HepG2 (cell line): ENCODE measurements around the gene SLC10A2. TPM values are rescaled to one million over a fixed set of nuclear protein-coding genes. Genes with fewer than 3 reads are reported as not detected.

ENCODE experiments used
- ATAC-seq: fragments of 200-7000 bp; cut with Tn5 transposase; 3 replicates; pipeline ENCODE4 v1.9.1; 2020; ENCODE audit warnings: mild to moderate bottlenecking, moderate library complexity
- BruUV-seq: library from RNA; stranded (reverse); fragments of 400-500 nt; replicated peaks from 2 replicates; lab custom pipeline; 2021; lab: Mats Ljungman, UMichigan
- CTCF ChIA-PET: fragments of 300-600 bp; formaldehyde crosslinking; extraction: SDS; loops from one replicate; lab custom pipeline; 2021; ENCODE audit warnings: low total read pairs, inconsistent platforms, low intra/inter-chr PET ratio; lab: Yijun Ruan, JAX
- POLR2A ChIA-PET: fragments of 350-600 bp; sonication (Branson Sonifier 250); formaldehyde crosslinking; loops from one replicate; lab custom pipeline; 2020; ENCODE audit warnings: antibody characterized with exemption, inconsistent platforms; lab: Yijun Ruan, JAX
- DNase-seq: peaks from one replicate; pipeline ENCODE4 v3.0.0-alpha.2; 2015; ENCODE audit warnings: low spot score
- FAIRE-seq: peaks from 3 replicates; lab custom pipeline; 2011; peaks lifted over from hg19 to GRCh38; lab: Jason Lieb, UNC
- H2AFZ ChIP-seq: one replicate; pipeline ENCODE4 v1.6.1; 2011; ENCODE audit warnings: low read length, inconsistent platforms
- H3K27ac ChIP-seq: fragments of 300-600 bp; 3 replicates; pipeline ENCODE4 v1.8.0; 2011; ENCODE audit warnings: mixed run types, mild to moderate bottlenecking, mixed read lengths, low read length, inconsistent platforms; ENCODE audit not compliant: insufficient read depth; ENCODE audit errors: extremely low read length
- H3K27me3 ChIP-seq, 2 experiments: fragments of 200-600 bp in 1 of 2; 2 replicates in 1 of 2; 3 replicates in 1 of 2; pipeline versions ENCODE4 v1.6.0 to v1.8.0; 2011; ENCODE audit warnings: low read length in 2 of 2, mild to moderate bottlenecking in 2 of 2, moderate library complexity in 2 of 2, inconsistent platforms in 1 of 2; ENCODE audit not compliant: insufficient read depth in 2 of 2, control insufficient read depth in 1 of 2
- H3K36me3 ChIP-seq, 2 experiments: fragments of 200-600 bp in 1 of 2; replicated peaks in 1 of 2; 2 replicates in 1 of 2; 3 replicates in 1 of 2; pipeline versions ENCODE4 v1.5.1 to v1.8.0; 2011; ENCODE audit warnings: low read length in 2 of 2, inconsistent platforms in 1 of 2; ENCODE audit not compliant: insufficient read depth in 2 of 2, control insufficient read depth in 1 of 2
- H3K4me1 ChIP-seq: 2 replicates; pipeline ENCODE4 v1.5.1; 2012; ENCODE audit warnings: low read length, inconsistent platforms; ENCODE audit not compliant: insufficient read depth
- H3K4me2 ChIP-seq: 2 replicates; pipeline ENCODE4 v1.6.0; 2011; ENCODE audit warnings: low read depth, low read length, inconsistent platforms
- H3K4me3 ChIP-seq, 3 experiments: fragments of 200-600 bp in 1 of 3; sonication (generic), shearing (Covaris generic) in 1 of 3; replicated peaks in 1 of 3; 2 replicates each; pipeline ENCODE4 v1.5.1; 2011 to 2016; ENCODE audit warnings: low read length in 3 of 3, inconsistent platforms in 2 of 3, low read depth in 2 of 3, mild to moderate bottlenecking in 2 of 3, control low read depth in 1 of 3, mixed read lengths in 1 of 3; ENCODE audit not compliant: insufficient read depth in 1 of 3
- H3K79me2 ChIP-seq: one replicate; pipeline ENCODE4 v1.6.1; 2011; ENCODE audit warnings: low read length, inconsistent platforms; ENCODE audit not compliant: insufficient read depth
- H3K9ac ChIP-seq: 2 replicates; pipeline ENCODE4 v1.6.0; 2011; ENCODE audit warnings: mild to moderate bottlenecking, low read depth, low read length, inconsistent platforms; ENCODE audit not compliant: insufficient read depth
- H3K9me3 ChIP-seq: 2 replicates; pipeline ENCODE4 v1.5.1; 2012; ENCODE audit warnings: mild to moderate bottlenecking, low read length
- H4K20me1 ChIP-seq: 2 replicates; pipeline ENCODE4 v1.6.0; 2011; ENCODE audit warnings: inconsistent platforms, mild to moderate bottlenecking, low read length, moderate library complexity; ENCODE audit not compliant: insufficient read depth
- ARID3A ChIP-seq: IDR thresholded peaks from 2 replicates; pipeline ENCODE4 v1.6.1; 2012; ENCODE audit warnings: low read depth, low read length, improper control_type of control experiment
- CHCHD3 ChIP-seq: sonication (generic); formaldehyde crosslinking; IDR thresholded peaks from 2 replicates; pipeline ENCODE4 v1.8.0; 2022; ENCODE audit warnings: mild to moderate bottlenecking, missing genetic modification reagents, moderate library complexity
- ELF3 ChIP-seq: IDR thresholded peaks from 2 replicates; pipeline ENCODE4 v1.6.1; 2016; ENCODE audit warnings: missing genetic modification reagents, missing compliant biosample characterization
- GMEB1 ChIP-seq: sonication (generic); formaldehyde crosslinking; IDR thresholded peaks from 2 replicates; pipeline ENCODE4 v1.5.1; 2020; ENCODE audit warnings: missing genetic modification reagents, mild to moderate bottlenecking, borderline replicate concordance
- HBP1 ChIP-seq: IDR thresholded peaks from 2 replicates; pipeline ENCODE4 v1.6.1; 2016; ENCODE audit warnings: low read depth, control low read depth
- KDM4B ChIP-seq: sonication (generic); formaldehyde crosslinking; IDR thresholded peaks from 2 replicates; pipeline ENCODE4 v1.4.0; 2020; ENCODE audit warnings: missing genetic modification reagents
- MAFF ChIP-seq: IDR thresholded peaks from 2 replicates; pipeline ENCODE4 v1.6.1; 2011; ENCODE audit warnings: low read depth, low read length, improper control_type of control experiment
- MATR3 ChIP-seq: sonication (generic); formaldehyde crosslinking; IDR thresholded peaks from 2 replicates; pipeline ENCODE4 v1.4.0; 2020; ENCODE audit warnings: missing genetic modification reagents
- NRL ChIP-seq: sonication (generic); formaldehyde crosslinking; IDR thresholded peaks from 2 replicates; pipeline ENCODE4 v1.5.0; 2020; ENCODE audit warnings: missing genetic modification reagents, mild to moderate bottlenecking, moderate library complexity, borderline replicate concordance
- SRSF9 ChIP-seq: fragments of 200-400 bp; formaldehyde crosslinking; IDR thresholded peaks from 2 replicates; pipeline ENCODE4 v1.6.1; 2018; ENCODE audit warnings: borderline replicate concordance, mild to moderate bottlenecking, low read depth, low read length; ENCODE audit not compliant: insufficient read depth, poor library complexity, severe bottlenecking
- TRIM24 ChIP-seq: sonication (generic); formaldehyde crosslinking; IDR thresholded peaks from 2 replicates; pipeline ENCODE4 v1.8.0; 2022; ENCODE audit warnings: mild to moderate bottlenecking, missing genetic modification reagents
- ZBTB43 ChIP-seq: sonication (generic); formaldehyde crosslinking; conservative IDR thresholded peaks from 2 replicates; pipeline ENCODE4 v1.4.0; 2020; ENCODE audit warnings: missing genetic modification reagents
- ZFP1 ChIP-seq: IDR thresholded peaks from 2 replicates; pipeline ENCODE4 v1.6.1; 2016
- ZFP36L2 ChIP-seq: sonication (generic); formaldehyde crosslinking; IDR thresholded peaks from 2 replicates; pipeline ENCODE4 v1.4.0; 2020; ENCODE audit warnings: missing genetic modification reagents
- ZMYM4 ChIP-seq: sonication (generic); formaldehyde crosslinking; IDR thresholded peaks from 2 replicates; pipeline ENCODE4 v1.8.1; 2023; ENCODE audit warnings: mild to moderate bottlenecking, missing genetic modification reagents
- ZNF124 ChIP-seq: sonication (generic); formaldehyde crosslinking; IDR thresholded peaks from 2 replicates; pipeline ENCODE4 v1.4.0; 2020; ENCODE audit warnings: missing genetic modification reagents
- ZNF17 ChIP-seq: sonication (generic); formaldehyde crosslinking; IDR thresholded peaks from 2 replicates; pipeline ENCODE4 v1.5.0; 2020; ENCODE audit warnings: mild to moderate bottlenecking, missing genetic modification reagents
- ZNF275 ChIP-seq: sonication (generic); formaldehyde crosslinking; IDR thresholded peaks from 2 replicates; pipeline ENCODE4 v1.8.0; 2022; ENCODE audit warnings: missing genetic modification reagents, mild to moderate bottlenecking, inconsistent platforms, borderline replicate concordance
- WGBS: methylation state at CpG from one replicate; pipeline ENCODE4 v1.1.6; 2017; ENCODE audit warnings: low lambda C conversion rate; 5-methylcytosine and 5-hydroxymethylcytosine counted together
- in situ Hi-C: cut with HindIII; loops from 2 replicates; pipeline ENCODE4 v1.10.0; 2017; ENCODE audit warnings: low pct_unique_long_range_greater_than_20kb; ENCODE audit not compliant: extremely low pct_ligation_motif_present
- intact Hi-C: fragments of 100-400 bp; cut with micrococcal nuclease; formaldehyde crosslinking; loops from one replicate; pipeline ENCODE4 v1.10.0; 2022; ENCODE audit not compliant: unreplicated experiment
- polyA plus RNA-seq, 8 experiments: library from polyadenylated mRNA; depleted of rRNA in 3 of 8; stranded (reverse) in 7 of 8; unstranded in 1 of 8; fragments of >200 nt; fragmentation: Illumina TruSeq in 4 of 8; extraction: Trizol in 4 of 8; gene quantifications; 2 replicates each; pipeline versions ENCODE4 v1.2.1 to v1.2.3, GENCODE V29; 2011 to 2016; ENCODE audit warnings: low read depth in 4 of 8, missing spikeins in 1 of 8, mixed read lengths in 1 of 8; ENCODE audit not compliant: insufficient read depth in 1 of 8
- total RNA-seq, 5 experiments: library from RNA; depleted of rRNA; stranded (reverse); fragments of >200 nt; fragmentation: Illumina TruSeq; extraction: Trizol; gene quantifications; 2 replicates each; pipeline ENCODE4 v1.2.3, GENCODE V29; 2016; ENCODE audit warnings: low read depth in 1 of 5

Gene SLC10A2
- total and polyA plus RNA-seq, 2 of the 13 experiments (the other 11 are each of a cell fraction or from before 2014, with no cell fraction given): not detected

- Histone ChIP-seq H3K27ac (no peak overlapping the region), H3K9ac (no peak overlapping the region), H3K4me1 (no peaks in the 10 kb centered on the region), H3K4me3 (no peak overlapping the region), H2AFZ (no peak overlapping the region), H4K20me1 (no peaks in the 10 kb centered on the region)
- in situ Hi-C loops: no loop called here
- 0% methylated on average over 2 of the region's 2 CpGs for WGBS
- ATAC-seq: no peak
- POLR2A ChIA-PET: no interaction called here
- no TSS peak for BruUV-seq
- intact Hi-C loops: no loop called here
- no peak for TF ChIP-seq SRSF9
- no peak for TF ChIP-seq ZNF17
- TF ChIP-seq ZNF275: no peak
- no peak for TF ChIP-seq NRL (CRISPR knock-in tag)
- no peak for TF ChIP-seq ZFP1
- no peak for TF ChIP-seq ZBTB43 (CRISPR knock-in tag)
- no peak for TF ChIP-seq ZNF124 (CRISPR knock-in tag)
- TF ChIP-seq ELF3: no peak
- TF ChIP-seq TRIM24 (CRISPR knock-in tag): no peak
- TF ChIP-seq ZMYM4 (CRISPR knock-in tag): no peak
- TF ChIP-seq HBP1 (CRISPR knock-in tag): no peak
- TF ChIP-seq ZFP36L2 (CRISPR knock-in tag): no peak
- TF ChIP-seq MAFF: no peak
- TF ChIP-seq ARID3A: no peak
- TF ChIP-seq MATR3: no peak
- no peak for TF ChIP-seq CHCHD3 (CRISPR knock-in tag)
- no peak for TF ChIP-seq KDM4B (CRISPR knock-in tag)
- TF ChIP-seq GMEB1 (CRISPR knock-in tag): no peak
- TF ChIP-seq, all 625 proteins: peak for 0
- H3K79me2 ChIP-seq: no peaks in the 10 kb centered on the region
- CTCF ChIA-PET: no interaction called here
- H3K36me3 ChIP-seq: no peaks in the 10 kb centered on the region
- H3K27me3 ChIP-seq: no peaks in the 10 kb centered on the region
- no peak for FAIRE-seq
- no peak for DNase-seq
- H3K9me3 ChIP-seq: no peaks in the 10 kb centered on the region
- no peak overlapping the region for H3K4me2 ChIP-seq
These were observed 27.0 kb downstream of the SLC10A2 start for GRCh38 chr13:103039183-103039582.
